HEK293 (cell line): ENCODE data around the gene NAV2.

Source experiments
- CTCF ChIA-PET: fragments of 350-600 bp; formaldehyde crosslinking; extraction: SDS; loops from one replicate; lab custom pipeline; 2021; ENCODE audit warnings: antibody characterized with exemption; lab: Yijun Ruan, JAX
- POLR2A ChIA-PET: fragments of 300-600 bp; formaldehyde crosslinking; extraction: SDS; loops from one replicate; lab custom pipeline; 2020; ENCODE audit warnings: antibody characterized with exemption, inconsistent platforms; lab: Yijun Ruan, JAX
- H3K27ac ChIP-seq: fragments of 200-500 bp; sonication (Bioruptor generic); 2 replicates; pipeline ENCODE4 v1.5.1; 2014; ENCODE audit warnings: low read depth, low read length, control low read depth, inconsistent platforms; ENCODE audit errors: extremely low read depth
- H3K36me3 ChIP-seq, 2 experiments: fragments of 200-500 bp in 1 of 2; sonication (Bioruptor generic) in 1 of 2; 1 replicate in 1 of 2; 2 replicates in 1 of 2; pipeline ENCODE4 v1.5.1; 2014 to 2017; ENCODE audit warnings: inconsistent platforms in 2 of 2, low read length in 2 of 2; ENCODE audit not compliant: control insufficient read depth in 2 of 2, insufficient read depth in 1 of 2
- H3K4me1 ChIP-seq: fragments of 200-500 bp; sonication (Bioruptor generic); 2 replicates; pipeline ENCODE4 v1.5.1; 2014; ENCODE audit warnings: mild to moderate bottlenecking, low read length, inconsistent platforms; ENCODE audit not compliant: control insufficient read depth, insufficient read depth
- H3K4me3 ChIP-seq: 2 replicates; pipeline ENCODE4 v1.5.1; 2011; ENCODE audit warnings: low read depth, mild to moderate bottlenecking, control low read depth, low read length, moderate library complexity
- H3K9me3 ChIP-seq: fragments of 200-500 bp; sonication (Bioruptor generic); 2 replicates; pipeline ENCODE4 v1.5.1; 2014; ENCODE audit warnings: low read depth, low read length, inconsistent platforms; ENCODE audit not compliant: control insufficient read depth, insufficient read depth
- OSR2 ChIP-seq: fragments of 450-650 bp; formaldehyde crosslinking; IDR thresholded peaks from 2 replicates; pipeline ENCODE4 v1.5.1; 2016; ENCODE audit warnings: missing biosample characterization, missing genetic modification characterization
- SP2 ChIP-seq: fragments of 450-650 bp; formaldehyde crosslinking; IDR thresholded peaks from 2 replicates; pipeline ENCODE4 v1.5.1; 2016; ENCODE audit warnings: missing biosample characterization, missing genetic modification characterization
- ZBTB17 ChIP-seq: fragments of 450-650 bp; formaldehyde crosslinking; IDR thresholded peaks from 2 replicates; pipeline ENCODE4 v1.5.1; 2016; ENCODE audit warnings: missing biosample characterization, missing genetic modification characterization
- ZFP3 ChIP-seq: fragments of 450-650 bp; formaldehyde crosslinking; IDR thresholded peaks from 2 replicates; pipeline ENCODE4 v1.5.1; 2016; ENCODE audit warnings: low read depth, missing biosample characterization, missing genetic modification characterization
- ZNF169 ChIP-seq: fragments of 450-650 bp; formaldehyde crosslinking; IDR thresholded peaks from 2 replicates; pipeline ENCODE4 v1.5.1; 2016; ENCODE audit warnings: missing biosample characterization, missing genetic modification characterization
- ZNF2 ChIP-seq: fragments of 450-650 bp; formaldehyde crosslinking; IDR thresholded peaks from 2 replicates; pipeline ENCODE4 v1.5.1; 2016; ENCODE audit warnings: missing biosample characterization, missing genetic modification characterization
- ZNF214 ChIP-seq: fragments of 450-650 bp; formaldehyde crosslinking; IDR thresholded peaks from 2 replicates; pipeline ENCODE4 v1.5.1; 2017; ENCODE audit warnings: missing biosample characterization, mild to moderate bottlenecking, missing genetic modification characterization, borderline replicate concordance
- ZNF266 ChIP-seq: fragments of 450-650 bp; formaldehyde crosslinking; IDR thresholded peaks from 2 replicates; pipeline ENCODE4 v1.5.1; 2016; ENCODE audit warnings: missing biosample characterization, missing genetic modification characterization, low read depth
- ZNF274 ChIP-seq, 2 experiments: fragments of 200-500 bp in 1 of 2; fragments of 450-650 bp in 1 of 2; sonication (Bioruptor generic) in 1 of 2; formaldehyde crosslinking in 1 of 2; IDR thresholded peaks; 2 replicates each; pipeline versions ENCODE4 v1.5.1 to v1.6.1; 2014 to 2016; ENCODE audit warnings: borderline replicate concordance in 1 of 2, inconsistent platforms in 1 of 2, low read length in 1 of 2, missing biosample characterization in 1 of 2, missing genetic modification characterization in 1 of 2
- ZNF311 ChIP-seq: fragments of 450-650 bp; formaldehyde crosslinking; IDR thresholded peaks from 2 replicates; pipeline ENCODE4 v1.5.1; 2017; ENCODE audit warnings: missing biosample characterization, missing genetic modification characterization, borderline replicate concordance
- ZNF654 ChIP-seq: fragments of 450-650 bp; formaldehyde crosslinking; IDR thresholded peaks from 2 replicates; pipeline ENCODE4 v1.5.1; 2016; ENCODE audit warnings: low read depth, missing biosample characterization, missing genetic modification characterization
- ZNF76 ChIP-seq: fragments of 450-650 bp; formaldehyde crosslinking; IDR thresholded peaks from 2 replicates; pipeline ENCODE4; 2016; ENCODE audit warnings: low read depth, missing biosample characterization, missing genetic modification characterization, borderline replicate concordance
- ZNF777 ChIP-seq: fragments of 450-650 bp; formaldehyde crosslinking; IDR thresholded peaks from 2 replicates; pipeline ENCODE4 v1.5.1; 2017; ENCODE audit warnings: missing biosample characterization, missing genetic modification characterization, borderline replicate concordance
- ZSCAN23 ChIP-seq: fragments of 450-650 bp; formaldehyde crosslinking; IDR thresholded peaks from 2 replicates; pipeline ENCODE4 v1.5.1; 2016; ENCODE audit warnings: missing biosample characterization, missing genetic modification characterization

NAV2 gene

DNA sequence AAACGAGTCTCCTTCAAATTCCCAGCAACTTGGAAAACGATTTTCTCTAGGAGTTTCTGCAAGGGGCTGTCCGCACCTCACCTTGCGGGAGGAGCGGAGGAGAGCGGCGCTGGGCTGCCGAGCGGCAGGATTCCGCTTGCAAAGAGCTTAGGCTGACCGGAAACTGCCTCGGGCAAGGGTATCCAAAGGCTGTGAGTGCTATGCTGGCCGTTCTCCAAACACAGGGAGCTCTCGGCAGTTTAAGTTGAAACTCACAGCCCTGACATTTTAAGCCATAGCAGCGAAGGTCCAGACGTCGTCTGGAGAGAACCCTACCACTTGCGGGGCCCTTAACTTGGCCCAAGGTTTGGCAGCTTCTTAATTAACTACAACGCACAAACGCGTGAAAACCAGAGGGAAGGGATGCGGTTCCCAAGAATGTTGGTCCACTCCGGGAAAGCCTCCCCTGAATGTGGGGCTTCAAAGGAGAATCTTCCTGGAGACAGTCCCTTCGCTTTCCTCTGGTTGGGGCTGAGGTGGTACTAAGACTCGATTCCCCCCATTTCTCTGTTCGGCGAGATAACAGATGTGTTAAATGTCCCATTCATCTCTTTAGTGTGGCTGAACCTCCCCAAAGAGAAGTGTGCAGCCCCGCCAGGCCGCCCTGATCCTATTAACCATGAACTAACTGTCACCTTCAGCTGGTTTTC lies 448.7 kb downstream of the NAV2 start:
- H3K4me3 ChIP-seq, result no peak overlapping the region; the same call in 1 of the 2 replicates
- CTCF ChIA-PET, result interaction anchor here (0.6 kb wide), 1 partner anchor 473 kb away, joined by 3 read pairs; no protein-coding TSS in a partner anchor
- no peak for TF ChIP-seq ZNF266 (tag by site-specific recombination)
- no peak for TF ChIP-seq ZNF274 (IDR thresholded peaks at IDR 0.05; ENCODE audit: low read length)
- TF ChIP-seq ZNF274 (tag by site-specific recombination; IDR thresholded peaks at IDR 0.05; ENCODE audit: borderline replicate concordance), result no peak
- TF ChIP-seq ZNF76, result no peak
- no peak for TF ChIP-seq SP2 (tag by site-specific recombination)
- TF ChIP-seq ZFP3 (tag by site-specific recombination), result no peak
- H3K27ac ChIP-seq, result no peak overlapping the region
- H3K9me3 ChIP-seq, result no peaks in the 10 kb centered on the region
- POLR2A ChIA-PET, result interaction anchor here (0.5 kb wide), 1 partner anchor 10 kb away, joined by 3 read pairs; no protein-coding TSS in a partner anchor
- no peaks in the 10 kb centered on the region; the same call in 1 of the 2 replicates for H3K4me1 ChIP-seq
- H3K36me3 ChIP-seq, result no peaks in the 10 kb centered on the region

- CTCF ChIA-PET, result interaction anchor here (0.6 to 0.9 kb wide), 2 partner anchors 193 to 472 kb away, joined by 3 read pairs; no protein-coding TSS in a partner anchor
Measured at GRCh38 chr11:20161923-20162744, 449.5 kb downstream of the NAV2 start.

DNA sequence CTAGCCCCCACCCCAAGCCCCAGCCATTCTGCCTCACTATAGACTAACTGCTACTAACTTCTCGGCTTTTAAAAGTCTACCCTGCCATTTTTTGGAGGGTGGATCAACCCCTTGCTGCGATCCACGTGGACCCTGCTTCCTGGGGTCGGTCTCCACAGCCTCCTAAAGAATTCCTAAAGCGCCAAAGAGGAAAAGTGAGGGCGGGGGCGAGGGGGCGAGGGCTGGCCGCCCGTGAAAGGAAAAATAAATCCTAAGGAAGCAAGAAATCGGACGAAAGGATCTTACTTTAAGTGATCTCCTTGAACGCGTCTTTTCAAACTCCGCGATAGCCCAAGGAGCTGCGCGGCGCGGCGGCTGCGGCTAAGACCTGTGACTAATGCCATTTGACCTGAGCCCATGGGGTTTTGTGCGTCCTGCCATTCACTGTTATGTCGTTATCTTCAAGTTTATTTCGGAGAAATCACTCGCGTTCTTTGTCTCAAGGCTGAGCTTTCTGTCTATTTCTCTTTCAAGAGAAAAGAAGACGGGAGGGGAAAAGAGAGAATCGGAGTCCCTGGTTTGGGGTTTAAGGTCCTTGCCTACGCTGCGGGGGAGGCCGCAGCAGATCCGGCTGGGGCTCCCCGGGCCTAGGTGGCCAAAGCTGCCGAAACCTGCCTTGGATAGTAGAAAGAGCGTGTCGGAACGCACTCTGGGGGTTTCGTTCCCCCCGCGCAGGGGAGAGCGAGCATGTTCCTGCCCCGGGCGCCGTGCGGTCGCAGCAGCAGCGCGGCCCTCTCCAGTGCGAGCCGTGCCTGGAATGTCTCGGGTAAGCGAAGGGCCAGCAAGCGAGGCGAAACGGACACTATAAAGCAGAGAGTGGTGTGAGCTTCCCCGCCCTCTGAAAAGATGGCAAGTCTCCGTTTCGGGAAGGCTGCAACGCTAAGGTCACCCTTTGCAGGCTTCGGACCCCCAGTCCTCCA lies 450.5 kb downstream of the NAV2 start:
- TF ChIP-seq ZSCAN23 (tag by site-specific recombination) (no peak), ZNF214 (tag by site-specific recombination) (no peak)
- TF ChIP-seq, all 188 proteins: peak for 0

More at GRCh38 chr11:20161923-20162744, 449.5 kb downstream of the NAV2 start:
- Histone ChIP-seq H3K4me3 (no peak overlapping the region), H3K27ac (no peak overlapping the region), H3K4me1 (no peaks in the 10 kb centered on the region; the same call in 1 of the 2 replicates), H3K9me3 (no peaks in the 10 kb centered on the region), H3K36me3 (no peaks in the 10 kb centered on the region)
- TF ChIP-seq ZNF311 (tag by site-specific recombination) (no peak), ZBTB17 (tag by site-specific recombination) (no peak), OSR2 (tag by site-specific recombination) (no peak), ZNF169 (tag by site-specific recombination) (no peak), ZNF654 (no peak), ZNF2 (tag by site-specific recombination) (no peak), ZNF777 (tag by site-specific recombination) (no peak)
- POLR2A ChIA-PET, result interaction anchor here (0.5 kb wide), 1 partner anchor 10 kb away, joined by 3 read pairs; no protein-coding TSS in a partner anchor

More for the DNA sequence above, 450.5 kb downstream of the NAV2 start:
- no peaks in the 10 kb centered on the region for H3K36me3 ChIP-seq
- H3K4me3 ChIP-seq, result no peak overlapping the region
- H3K4me1 ChIP-seq, result no peaks in the 10 kb centered on the region; the same call in 1 of the 2 replicates
- no peak overlapping the region for H3K27ac ChIP-seq
- CTCF ChIA-PET, result interaction anchor here (0.6 to 0.9 kb wide), 2 partner anchors 133 to 192 kb away, joined by 3 read pairs; no protein-coding TSS in a partner anchor
- POLR2A ChIA-PET, result no interaction called here
- no peaks in the 10 kb centered on the region for H3K9me3 ChIP-seq
